ENCODE measurements around the gene TMEM171.

TMEM171 gene

GRCh38 chr5:73121119-73121463 is 716 bp downstream of the TMEM171 start:
- no peak for DNase-seq (ENCODE audit: low read depth in 2 of 2)

- DNase-seq (ENCODE audit: low read depth in 2 of 2), result no peak
Observed at GRCh38 chr5:73122875-73123810, 2.8 kb downstream of the TMEM171 start.

GRCh38 chr5:73125289-73125688 is 4.9 kb downstream of the TMEM171 start:
- DNase-seq (ENCODE audit: low read depth in 2 of 2), result no peak

- no peak for DNase-seq (ENCODE audit: low read depth in 2 of 2)
Observed at GRCh38 chr5:73126381-73126780, 6.0 kb downstream of the TMEM171 start.

- no peak for DNase-seq (ENCODE audit: low read depth in 2 of 2)
Observed at GRCh38 chr5:73126957-73127356, 6.6 kb downstream of the TMEM171 start.

- DNase-seq (ENCODE audit: low read depth in 2 of 2), result no peak
Observed at GRCh38 chr5:73129143-73129542, 8.8 kb downstream of the TMEM171 start.

GRCh38 chr5:73130811-73131210 is 10.4 kb downstream of the TMEM171 start:
- DNase-seq (ENCODE audit: low read depth in 2 of 2), result no peak

- DNase-seq (ENCODE audit: low read depth in 2 of 2), result no peak
Observed at GRCh38 chr5:73131711-73132425, 11.5 kb downstream of the TMEM171 start.

- DNase-seq (ENCODE audit: low read depth in 2 of 2), result no peak
Observed at GRCh38 chr5:73132759-73133158, 12.4 kb downstream of the TMEM171 start.

GRCh38 chr5:73135021-73135420 is 14.6 kb downstream of the TMEM171 start:
- no peak for DNase-seq (ENCODE audit: low read depth in 2 of 2)

- DNase-seq (ENCODE audit: low read depth in 2 of 2), result no peak
Observed at GRCh38 chr5:73135429-73136054, 15.2 kb downstream of the TMEM171 start.

- DNase-seq (ENCODE audit: low read depth in 2 of 2), result no peak
Observed at GRCh38 chr5:73136055-73136562, 15.7 kb downstream of the TMEM171 start.

- DNase-seq (ENCODE audit: low read depth in 2 of 2), result no peak
Observed at GRCh38 chr5:73137563-73138530, 17.5 kb downstream of the TMEM171 start.

- no peak for DNase-seq (ENCODE audit: low read depth in 2 of 2)
Observed at GRCh38 chr5:73139485-73139884, 19.1 kb downstream of the TMEM171 start.

- no peak for DNase-seq (ENCODE audit: low read depth in 2 of 2)
Observed at GRCh38 chr5:73140801-73141200, 20.4 kb downstream of the TMEM171 start.

- DNase-seq (ENCODE audit: low read depth in 2 of 2), result no peak
Observed at GRCh38 chr5:73142035-73142434, 21.7 kb downstream of the TMEM171 start.

- no peak for DNase-seq (ENCODE audit: low read depth in 2 of 2)
Observed at GRCh38 chr5:73143716-73144115, 23.3 kb downstream of the TMEM171 start.

GRCh38 chr5:73149540-73149939 is 29.2 kb downstream of the TMEM171 start:
- no peak for DNase-seq (ENCODE audit: low read depth in 2 of 2)

GRCh38 chr5:73150876-73151275 is 30.5 kb downstream of the TMEM171 start:
- no peak for DNase-seq (ENCODE audit: low read depth in 2 of 2)

GRCh38 chr5:73151766-73152410 is 31.5 kb downstream of the TMEM171 start:
- DNase-seq (ENCODE audit: low read depth in 2 of 2), result no peak
